GM21367 (cell line): ENCODE data around the gene CARS1.
"Not testable (repeated sequence)": the region's sequence is repeated elsewhere in the genome, so short reads cannot be mapped to it uniquely, and the experiment has no call there.

ENCODE experiments used
- ATAC-seq: cut with Tn5 transposase; IDR thresholded peaks from one replicate; pipeline ENCODE4 v1.9.1; 2021; ENCODE audit not compliant: unreplicated experiment

CARS1 gene

GRCh38 chr11:3063876-3064275, 6.7 kb upstream of the CARS1 start:
- not testable (repeated sequence) for ATAC-seq

- not testable (repeated sequence) for ATAC-seq
Observed at GRCh38 chr11:3063432-3063831, 6.2 kb upstream of the CARS1 start.

- ATAC-seq = no peak
Observed at GRCh38 chr11:3060436-3061025, 3.3 kb upstream of the CARS1 start.

GRCh38 chr11:3058753-3059664, 1.8 kb upstream of the CARS1 start:
- ATAC-seq = no peak

- no peak for ATAC-seq
Observed at GRCh38 chr11:3056296-3057068, 741 bp downstream of the CARS1 start.

GRCh38 chr11:3055891-3056290, 1.3 kb downstream of the CARS1 start:
- no peak for ATAC-seq

GRCh38 chr11:3052567-3052966, 4.7 kb downstream of the CARS1 start:
- no peak for ATAC-seq

GRCh38 chr11:3052109-3052479, 5.1 kb downstream of the CARS1 start:
- ATAC-seq = no peak

- no peak for ATAC-seq
Observed at GRCh38 chr11:3051196-3052108, 5.8 kb downstream of the CARS1 start.

- no peak for ATAC-seq
Observed at GRCh38 chr11:3050386-3051195, 6.6 kb downstream of the CARS1 start.

GRCh38 chr11:3049430-3050243, 7.6 kb downstream of the CARS1 start:
- ATAC-seq = peak; percentile 77

GRCh38 chr11:3047637-3048036, 9.6 kb downstream of the CARS1 start:
- ATAC-seq = no peak

- ATAC-seq = no peak
Observed at GRCh38 chr11:3046641-3047040, 10.6 kb downstream of the CARS1 start.

GRCh38 chr11:3046190-3046589, 11.0 kb downstream of the CARS1 start:
- ATAC-seq = no peak

GRCh38 chr11:3044915-3045314, 12.3 kb downstream of the CARS1 start:
- ATAC-seq = no peak

- ATAC-seq = no peak
Observed at GRCh38 chr11:3044004-3044403, 13.2 kb downstream of the CARS1 start.

- ATAC-seq = no peak
Observed at GRCh38 chr11:3043315-3043871, 13.8 kb downstream of the CARS1 start.

GRCh38 chr11:3042496-3043314, 14.5 kb downstream of the CARS1 start:
- ATAC-seq = no peak
